GM19455 (cell line): ENCODE measurements around the gene TMEM239.
"Not testable (repeated sequence)": the region's sequence is repeated elsewhere in the genome, so short reads cannot be mapped to it uniquely, and the experiment has no call there.

Source experiments
- ATAC-seq: cut with Tn5 transposase; IDR thresholded peaks from one replicate; pipeline ENCODE4 v1.9.1; 2021; ENCODE audit not compliant: unreplicated experiment

The TMEM239 gene

DNA sequence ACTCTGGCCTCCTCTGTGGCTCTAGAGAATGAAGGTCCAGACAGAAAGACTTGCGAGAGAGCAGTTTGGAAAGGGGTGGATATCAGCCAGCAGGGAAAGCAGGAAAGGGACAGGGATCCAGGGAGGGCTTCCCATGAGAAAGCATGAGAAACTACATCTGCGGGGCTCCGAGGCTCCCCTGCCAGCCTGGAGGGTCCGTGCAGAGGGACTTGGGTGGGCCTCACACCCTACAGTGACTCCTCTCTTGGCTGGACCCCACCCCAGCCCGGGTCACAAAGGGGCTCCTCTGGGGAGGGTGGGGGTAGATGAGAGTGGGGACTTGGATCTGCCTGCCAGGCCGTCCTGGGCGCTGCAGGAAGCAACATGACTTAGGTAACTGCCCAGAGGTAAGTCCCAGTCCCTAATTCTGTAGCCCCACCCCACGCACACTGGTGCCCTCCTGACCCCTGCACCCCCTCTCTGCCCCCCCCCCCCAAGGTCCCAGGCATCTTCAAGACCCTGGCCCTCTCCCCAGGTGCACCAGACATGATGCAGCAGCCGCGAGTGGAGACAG, at the start of gene TMEM239:
Gene TMEM239 (plus strand): TSS at position 335 of the 553 bp plus-strand sequence. CDS start 191 bp downstream, at position 526.
- no peak for ATAC-seq

DNA sequence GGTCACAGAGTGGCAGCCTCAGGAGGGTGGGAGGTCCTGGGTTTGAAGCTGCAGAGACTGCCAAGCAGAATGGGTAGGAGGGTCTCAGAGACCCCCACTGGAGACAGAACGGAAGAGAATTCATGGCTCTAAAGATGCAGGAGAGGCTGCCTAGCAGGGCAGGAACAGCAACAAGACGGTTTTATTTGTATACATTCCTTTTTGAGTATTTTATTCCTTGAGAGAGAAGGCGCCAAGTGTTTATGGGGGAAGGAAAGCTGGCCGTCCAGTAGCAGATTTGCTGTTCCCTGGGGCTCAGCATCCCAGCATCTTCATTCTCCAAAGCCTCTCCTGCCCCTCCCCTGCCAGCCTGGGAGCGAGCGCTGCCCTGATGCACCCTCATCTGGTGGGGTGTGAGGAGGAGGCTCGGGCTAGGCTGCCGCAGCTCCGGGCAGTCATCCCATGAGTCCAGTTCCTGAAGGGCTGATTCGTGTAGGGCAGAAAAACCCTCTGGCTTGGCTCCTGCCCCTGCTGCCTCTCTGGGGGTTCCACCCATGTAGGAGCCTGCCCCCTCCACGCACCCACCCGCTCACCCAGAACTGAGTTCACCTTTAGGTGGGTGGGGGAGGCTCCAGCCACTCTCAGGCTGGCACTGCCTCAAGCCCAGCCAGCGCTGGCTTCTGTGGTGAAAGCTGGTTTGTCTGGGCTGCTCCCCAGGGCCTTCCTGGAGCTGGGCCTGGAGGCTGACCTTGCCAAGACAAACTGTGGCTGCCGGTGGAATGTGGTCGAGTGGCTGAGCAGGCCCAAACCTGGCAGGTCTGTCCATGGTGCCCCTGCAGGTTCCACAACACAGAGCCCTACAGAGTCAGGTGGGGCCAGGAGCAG, 48.2 kb upstream of the TMEM239 start:
- ATAC-seq: no peak

DNA sequence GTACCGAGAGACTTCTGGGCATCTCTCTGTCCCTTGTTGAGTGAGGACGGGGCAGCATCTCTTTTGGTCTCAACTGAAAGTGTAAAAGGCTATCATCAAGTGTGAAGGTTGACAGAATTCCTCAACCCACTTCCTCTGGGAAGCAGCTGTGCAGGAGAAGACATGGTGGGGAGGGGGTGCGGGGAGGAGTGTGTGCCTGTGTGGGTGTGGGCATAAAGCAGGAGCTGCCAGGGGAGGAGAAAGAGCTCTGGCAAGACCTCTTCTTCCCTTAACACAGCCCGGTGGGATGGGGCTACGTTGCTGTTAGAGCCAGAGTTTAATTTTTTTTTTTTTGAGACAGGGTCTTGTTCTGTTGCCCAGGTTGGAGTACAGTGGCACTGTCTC, 47.5 kb upstream of the TMEM239 start:
- ATAC-seq: no peak

DNA sequence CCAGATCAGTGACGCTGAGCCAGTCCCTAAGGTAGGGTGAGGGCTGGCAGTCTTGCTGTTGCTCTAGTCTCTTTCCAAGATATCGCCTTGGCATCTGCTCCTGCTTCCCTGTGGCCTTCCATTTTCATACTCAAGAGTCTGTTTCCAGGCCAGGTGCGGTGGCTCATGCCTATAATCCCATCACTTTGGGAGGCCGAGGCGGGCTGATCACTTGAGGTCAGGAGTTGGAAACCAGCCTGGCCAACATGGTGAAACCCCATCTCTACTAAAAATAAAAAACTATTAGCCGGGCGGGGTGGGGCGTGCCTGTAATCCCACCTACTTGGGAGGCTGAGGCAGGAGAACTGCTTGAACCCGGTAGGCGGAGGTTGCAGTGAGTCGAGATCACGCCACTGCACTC, 46.1 kb upstream of the TMEM239 start:
- ATAC-seq: not testable (repeated sequence)

DNA sequence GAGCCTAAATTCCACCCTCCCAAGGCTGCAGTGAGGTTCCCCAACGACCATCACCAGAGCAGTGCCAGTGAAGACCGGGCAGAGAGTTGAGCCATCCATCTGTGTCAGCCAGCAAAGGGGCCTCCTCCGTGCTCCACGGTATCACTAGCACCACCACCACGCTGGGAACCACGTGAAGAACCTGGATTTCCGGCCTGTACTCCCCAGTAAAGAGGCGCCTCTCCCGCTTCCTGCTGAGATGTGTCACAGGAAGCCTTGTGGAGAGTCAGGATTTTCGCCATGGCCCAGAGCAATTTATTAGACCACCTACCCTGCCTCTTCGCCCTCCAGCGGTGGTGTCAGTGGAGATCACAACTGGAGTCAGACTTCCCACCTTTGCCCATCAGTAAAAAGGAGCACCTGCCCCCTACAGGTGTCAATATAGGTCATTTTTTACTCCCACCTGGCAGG, 44.5 kb upstream of the TMEM239 start:
- no peak for ATAC-seq

- no peak for ATAC-seq
Observed at GRCh38 chr20:2773812-2774211, 42.4 kb upstream of the TMEM239 start.

GRCh38 chr20:2775139-2775538, 41.0 kb upstream of the TMEM239 start:
- no peak for ATAC-seq

DNA sequence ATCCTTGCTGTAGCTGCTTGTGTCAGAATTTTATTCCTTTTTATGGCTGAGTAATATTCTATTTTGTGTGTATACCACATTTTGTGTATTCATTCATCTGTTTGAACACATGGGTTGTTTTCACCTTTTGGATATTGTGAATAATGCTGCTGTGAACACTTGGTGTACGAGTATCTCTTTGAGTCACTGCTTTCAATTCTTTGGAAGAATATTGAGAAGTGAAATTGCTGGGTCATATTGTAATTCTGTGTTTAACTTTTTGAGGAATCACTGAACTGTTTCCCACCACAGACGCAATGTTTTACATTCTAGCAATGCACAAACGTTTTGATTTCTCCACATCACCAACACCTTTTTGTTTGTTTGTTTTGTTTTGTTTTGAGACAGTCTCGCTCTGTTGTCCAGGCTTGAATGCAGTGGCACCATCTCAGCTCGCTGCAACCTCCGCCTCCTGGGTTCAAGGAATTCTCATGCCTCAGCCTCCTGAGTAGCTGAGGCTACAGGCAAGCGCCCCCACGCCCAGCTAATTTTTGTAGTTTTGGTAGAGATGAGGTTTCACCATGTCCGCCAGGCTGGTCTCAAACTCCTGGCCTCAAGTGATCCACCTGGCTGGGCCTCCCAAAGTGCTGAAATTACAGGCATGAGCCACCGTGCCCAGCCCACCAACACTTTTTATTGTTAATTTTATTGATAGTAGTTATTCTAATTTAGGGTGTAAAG, 37.4 kb upstream of the TMEM239 start:
- ATAC-seq: no peak

DNA sequence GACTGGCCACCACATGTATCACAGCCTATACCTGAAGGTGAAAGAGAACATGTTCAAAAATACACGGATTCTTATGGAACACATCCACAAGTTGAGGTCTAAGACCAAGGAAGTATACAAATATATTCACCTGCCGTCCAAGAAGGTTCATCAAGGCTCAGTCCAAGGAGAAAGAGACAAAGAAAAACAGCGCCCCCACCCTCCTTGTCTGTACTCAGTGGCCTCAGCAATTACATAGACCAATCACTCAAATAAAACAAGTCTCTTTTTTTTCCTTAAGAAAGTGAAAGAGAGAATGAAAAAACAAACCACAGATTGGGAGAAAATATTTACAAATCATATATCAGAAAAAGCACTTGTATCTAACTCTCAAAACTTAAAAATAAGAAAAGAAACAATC, 35.2 kb upstream of the TMEM239 start:
- ATAC-seq: no peak

GRCh38 chr20:2783908-2784566, 32.1 kb upstream of the TMEM239 start:
- ATAC-seq: no peak

GRCh38 chr20:2793471-2793870, 22.7 kb upstream of the TMEM239 start:
- no peak for ATAC-seq

- no peak for ATAC-seq
Observed at GRCh38 chr20:2794202-2794748, 21.9 kb upstream of the TMEM239 start.

- ATAC-seq: no peak
Observed at GRCh38 chr20:2794866-2795447, 21.2 kb upstream of the TMEM239 start.

GRCh38 chr20:2795451-2795850, 20.7 kb upstream of the TMEM239 start:
- no peak for ATAC-seq

GRCh38 chr20:2796011-2796660, 20.0 kb upstream of the TMEM239 start:
- ATAC-seq: no peak

DNA sequence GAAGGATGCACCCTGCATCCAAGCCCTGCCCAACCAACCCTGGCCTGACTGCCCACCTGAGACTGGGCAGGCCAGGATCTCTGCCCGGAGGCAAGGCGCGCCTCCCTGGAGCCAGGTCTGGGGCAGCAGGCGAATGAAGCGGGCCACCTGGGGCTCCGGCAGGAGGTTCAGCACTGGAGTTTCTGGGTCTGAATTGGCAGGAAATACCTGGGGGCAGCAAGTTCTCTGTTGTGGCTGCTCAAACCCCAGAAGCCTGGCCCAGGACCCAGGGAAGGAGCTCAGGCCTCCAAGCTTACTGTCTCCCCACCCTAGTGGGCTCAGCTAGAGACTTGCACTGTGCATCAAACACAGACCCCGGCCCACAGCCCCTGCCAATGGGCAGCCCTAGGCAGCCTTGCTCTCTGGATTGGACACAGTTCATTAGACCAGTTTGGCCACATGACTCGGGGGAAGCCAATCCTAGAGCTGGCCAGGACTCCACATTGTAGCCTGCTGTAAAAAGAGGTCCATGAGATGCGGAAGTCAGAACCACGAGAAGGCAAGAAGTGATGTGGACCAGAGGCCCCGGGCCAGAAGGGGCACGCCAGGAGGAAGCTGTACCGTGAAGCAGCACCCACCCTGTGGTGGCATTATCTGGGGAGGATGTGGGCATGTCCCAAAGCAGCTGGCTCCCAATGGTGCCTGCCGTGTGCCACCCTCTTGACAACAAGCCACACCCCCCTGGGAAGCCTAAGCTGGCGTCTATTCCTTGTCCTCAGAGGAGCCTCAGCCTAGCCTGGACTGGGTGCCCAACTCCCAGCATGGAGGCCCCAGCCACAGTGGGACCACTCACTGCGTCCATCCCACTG, 18.8 kb upstream of the TMEM239 start:
- ATAC-seq: no peak

DNA sequence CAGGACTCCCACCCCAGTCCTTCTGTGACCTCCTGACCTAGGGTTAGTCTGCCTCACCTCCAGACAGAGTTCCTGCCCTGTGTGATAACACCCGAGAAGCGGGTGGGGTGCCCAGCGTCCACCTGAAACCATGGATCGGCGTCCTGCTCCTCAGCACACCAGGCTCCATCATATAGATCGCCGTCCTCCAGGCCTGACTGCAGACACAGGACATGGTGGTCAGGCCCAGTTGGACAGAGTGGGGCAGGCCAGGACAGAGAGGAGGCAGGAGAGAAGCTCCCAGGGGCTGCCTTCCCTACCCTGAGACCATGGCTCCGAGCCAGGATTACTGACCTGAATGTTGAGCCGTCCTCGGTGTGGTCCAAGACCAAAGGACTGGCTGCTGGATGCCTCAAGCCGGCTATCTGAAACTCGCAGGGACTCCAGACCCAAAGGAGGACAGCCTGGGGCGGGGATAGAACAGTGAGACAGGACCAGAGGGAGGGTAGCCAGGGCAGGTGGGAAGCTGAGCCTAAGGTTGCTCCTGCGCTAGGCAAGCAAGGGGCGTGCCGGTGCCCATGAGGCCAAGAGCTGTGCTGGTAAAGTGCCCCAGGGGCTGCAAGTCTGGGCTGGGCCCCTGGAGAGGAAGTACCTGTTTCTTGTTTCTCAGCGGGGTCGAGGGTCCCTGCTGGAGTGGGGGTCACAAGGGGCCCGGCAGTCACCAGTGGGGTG, 17.9 kb upstream of the TMEM239 start:
- ATAC-seq: no peak

DNA sequence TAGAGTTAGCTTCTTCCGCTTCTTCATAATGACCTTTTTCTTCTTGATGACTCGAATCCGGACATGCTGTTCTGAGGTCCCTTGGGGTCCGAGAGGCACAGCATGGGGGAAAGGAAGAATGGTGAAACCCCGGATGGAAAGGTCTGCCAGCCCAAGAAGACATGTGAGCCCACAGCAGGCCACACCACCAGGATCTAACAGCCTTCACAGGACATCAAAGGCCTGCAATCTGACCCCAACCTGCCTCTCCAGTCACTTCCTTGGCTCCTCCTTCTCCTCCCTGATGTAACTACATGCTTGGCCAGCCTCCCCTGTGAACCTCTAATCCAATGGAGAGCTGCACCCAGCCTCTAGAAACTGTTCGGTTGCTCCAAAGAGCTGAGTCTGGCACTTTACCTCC, 17.4 kb upstream of the TMEM239 start:
- no peak for ATAC-seq

GRCh38 chr20:2799271-2799670, 16.9 kb upstream of the TMEM239 start:
- no peak for ATAC-seq
